CD4-positive, alpha-beta T cell treated with Interferon alpha-2 for 1 hour (primary cell): Measurements from ENCODE around the gene C2orf74.
"Not testable (repeated sequence)": the region's sequence is repeated elsewhere in the genome, so short reads cannot be mapped to it uniquely, and the experiment has no call there.

Source experiments
- DNase-seq, 2 donors: peaks; one replicate each; pipeline ENCODE4 v3.0.0-alpha.2; 2020 to 2022

Gene C2orf74

DNA sequence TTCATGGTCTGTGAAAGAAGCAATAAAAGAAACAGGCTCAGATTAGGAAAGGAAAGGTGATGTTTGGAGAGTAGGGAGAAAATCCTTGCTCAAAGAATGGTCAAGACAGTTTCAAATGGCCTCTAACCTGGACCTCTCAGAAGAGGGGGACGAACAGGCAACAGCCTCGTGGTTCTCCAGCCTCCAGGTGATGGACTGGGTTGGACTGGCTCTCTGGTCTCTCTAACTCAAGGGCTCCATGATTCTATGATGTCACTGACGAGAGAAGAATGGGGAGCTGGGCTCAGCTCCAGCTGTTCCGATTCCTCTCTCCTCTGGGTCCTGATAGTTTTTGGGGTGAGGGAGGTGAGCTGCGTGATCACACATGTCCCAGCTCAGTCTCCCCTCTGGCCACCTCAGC lies at the start of gene C2orf74:
TSS of gene C2orf74 (plus strand) at position 301 of the 400 bp plus-strand sequence. CDS start 327 bp downstream, outside the sequence.
- DNase-seq: no peak

DNA sequence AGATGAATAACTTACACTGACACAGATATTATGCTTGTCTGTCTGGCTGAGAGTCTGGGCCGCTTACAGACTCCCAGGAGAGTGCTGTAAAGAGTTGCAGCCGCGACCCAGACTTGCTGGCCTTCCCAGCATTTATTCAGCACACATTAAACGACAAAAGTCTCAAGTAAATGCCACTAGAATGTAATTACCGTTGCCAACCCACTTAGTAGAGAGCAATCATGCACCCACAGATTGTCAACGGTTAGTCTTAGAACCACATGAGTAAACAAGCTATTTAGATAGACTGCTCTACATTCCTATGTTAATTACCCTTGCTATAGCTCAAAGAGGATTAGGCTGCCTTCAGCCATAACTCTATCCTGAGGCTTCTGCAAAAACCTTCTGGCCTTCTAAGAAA lies 47.8 kb upstream of the C2orf74 start:
- no peak for DNase-seq

DNA sequence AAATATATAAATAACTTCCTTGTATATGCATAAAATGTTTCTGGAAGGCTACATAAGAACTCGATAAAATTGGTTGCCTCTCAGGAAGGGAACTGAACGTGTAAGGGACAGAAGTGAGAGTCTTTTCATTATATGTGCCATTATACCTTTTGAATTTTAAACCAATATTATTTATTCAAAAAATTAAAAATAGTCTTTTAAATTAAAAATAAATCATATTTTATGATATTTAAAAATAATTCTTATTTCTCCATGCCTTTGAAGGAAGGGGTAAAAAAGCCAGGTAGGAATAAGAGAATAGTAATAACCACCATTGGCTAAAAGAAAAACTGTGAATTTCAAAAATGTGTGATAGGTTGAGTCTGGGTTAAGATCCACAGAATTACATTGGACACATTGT lies 45.7 kb upstream of the C2orf74 start:
- no peak for DNase-seq

DNA sequence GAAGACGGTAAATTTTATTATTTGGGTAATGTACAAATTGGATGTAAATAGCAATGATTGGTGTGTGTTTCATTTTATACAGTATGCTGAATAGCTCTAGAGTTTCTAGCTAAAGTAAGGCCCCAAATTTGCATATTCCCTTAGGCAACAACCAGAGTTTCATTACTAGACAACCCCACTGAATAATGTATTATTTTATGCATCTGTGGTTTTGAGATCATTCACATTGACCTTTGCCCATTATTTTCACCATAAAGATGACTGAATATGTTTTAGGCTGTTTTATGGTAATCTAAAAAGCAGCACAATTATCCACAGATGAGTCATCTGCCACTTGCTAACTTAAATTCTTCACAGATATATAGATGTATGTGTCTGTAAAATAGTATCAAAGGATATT lies 44.5 kb upstream of the C2orf74 start:
- no peak for DNase-seq

DNA sequence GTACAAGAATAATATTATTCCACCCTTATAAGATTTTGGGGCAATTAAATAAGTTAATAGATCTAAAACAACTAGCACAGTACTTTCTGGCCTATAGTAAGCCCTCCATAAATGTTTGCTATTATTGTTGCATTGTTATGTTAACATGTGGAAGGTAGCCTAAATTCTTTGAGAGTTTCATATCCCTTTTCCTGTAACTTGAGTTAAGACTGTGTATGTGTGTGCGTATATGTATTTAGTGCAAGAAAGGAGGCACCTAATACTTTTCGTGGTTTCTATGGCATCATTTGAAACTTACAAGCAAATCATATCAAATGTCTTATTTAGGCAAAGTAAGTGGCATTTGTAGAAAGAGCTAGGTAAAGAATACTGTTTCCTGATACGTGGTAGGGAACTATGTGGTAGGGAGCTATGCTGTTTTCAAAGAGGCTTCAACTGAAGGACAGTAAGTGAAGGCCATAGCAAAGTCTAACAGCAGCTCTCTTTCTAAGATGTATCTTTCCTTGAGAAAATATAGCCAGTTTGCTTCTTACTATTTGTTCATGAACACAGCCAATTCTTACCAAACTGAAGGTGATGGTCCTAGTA lies 36.8 kb upstream of the C2orf74 start:
- DNase-seq: no peak

DNA sequence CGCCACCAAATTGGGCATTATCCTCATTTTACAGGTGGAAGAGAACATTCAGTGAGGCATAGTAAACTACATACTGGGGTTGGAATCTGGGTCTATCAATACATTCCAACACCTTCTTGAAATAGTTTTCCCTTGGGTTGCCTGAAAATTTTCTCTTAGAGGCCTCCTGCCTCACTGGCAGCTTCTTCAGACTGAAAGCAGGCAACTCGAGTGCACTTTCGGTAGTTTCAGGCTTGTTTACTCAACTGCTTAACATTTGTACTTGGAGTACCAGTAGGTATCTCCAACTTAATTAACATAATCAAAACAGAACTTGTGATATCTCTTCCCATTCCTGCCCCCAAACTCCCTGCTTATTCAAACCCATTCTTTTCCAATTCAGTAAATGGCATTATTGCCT lies 36.2 kb upstream of the C2orf74 start:
- DNase-seq: no peak

DNA sequence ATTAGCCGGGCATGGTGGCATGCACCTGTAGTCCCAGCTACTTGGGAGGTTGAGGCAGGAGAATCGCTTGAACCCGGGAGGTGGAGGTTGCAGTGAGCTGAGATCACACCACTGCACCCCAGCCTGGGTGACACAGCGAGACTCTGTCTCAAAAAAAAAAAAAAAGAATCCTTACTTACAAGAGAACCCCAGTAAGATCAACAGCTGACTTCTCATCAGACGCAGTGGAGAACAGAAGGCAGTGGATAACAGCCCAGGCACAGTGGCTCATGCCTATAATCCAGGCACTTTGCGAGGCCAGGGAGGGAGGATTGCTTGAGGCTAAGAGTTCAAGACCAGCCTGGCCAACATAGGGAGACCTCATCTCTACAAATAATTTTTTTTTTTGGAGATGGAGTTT lies 33.9 kb upstream of the C2orf74 start:
- not testable (repeated sequence) for DNase-seq

DNA sequence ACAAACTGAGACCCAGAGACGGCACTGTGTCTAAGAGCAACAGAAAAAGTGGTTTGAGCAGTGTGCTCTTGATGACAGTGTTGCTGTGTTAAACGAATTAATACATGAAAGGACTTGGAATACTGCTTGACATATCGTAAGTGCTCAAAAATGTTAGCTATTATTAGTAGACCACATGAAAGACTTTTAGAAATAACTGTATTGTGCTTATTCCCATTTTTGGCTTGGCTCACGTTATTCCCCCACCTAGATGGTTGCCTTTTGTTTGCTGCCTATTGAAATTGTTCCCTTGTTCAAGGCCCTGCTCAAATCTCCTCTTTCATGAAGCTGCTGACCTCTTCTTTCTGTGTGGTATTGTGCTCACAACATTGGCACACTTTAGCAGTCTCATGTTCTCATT lies 27.8 kb upstream of the C2orf74 start:
- no peak for DNase-seq

DNA sequence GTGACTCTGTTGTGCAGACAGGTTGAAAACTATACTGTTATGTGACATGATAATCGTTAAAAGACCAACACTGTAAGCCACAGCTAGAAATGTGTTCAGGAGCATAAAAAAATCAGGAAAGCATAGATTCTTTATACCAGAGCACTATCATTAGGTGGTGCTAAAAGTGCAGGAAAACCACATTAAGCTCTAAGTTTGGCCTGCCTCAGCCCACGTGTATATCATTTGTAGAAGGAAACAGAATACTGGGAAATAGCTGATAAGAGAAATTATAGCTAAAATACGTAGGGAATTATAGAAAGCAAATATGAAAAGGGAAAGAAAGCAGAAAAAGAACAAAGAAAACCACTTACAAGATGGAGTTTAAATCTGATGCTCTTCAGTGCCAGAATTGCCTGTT lies 26.5 kb upstream of the C2orf74 start:
- DNase-seq: peak in 1 of 2 donors; percentile 41

DNA sequence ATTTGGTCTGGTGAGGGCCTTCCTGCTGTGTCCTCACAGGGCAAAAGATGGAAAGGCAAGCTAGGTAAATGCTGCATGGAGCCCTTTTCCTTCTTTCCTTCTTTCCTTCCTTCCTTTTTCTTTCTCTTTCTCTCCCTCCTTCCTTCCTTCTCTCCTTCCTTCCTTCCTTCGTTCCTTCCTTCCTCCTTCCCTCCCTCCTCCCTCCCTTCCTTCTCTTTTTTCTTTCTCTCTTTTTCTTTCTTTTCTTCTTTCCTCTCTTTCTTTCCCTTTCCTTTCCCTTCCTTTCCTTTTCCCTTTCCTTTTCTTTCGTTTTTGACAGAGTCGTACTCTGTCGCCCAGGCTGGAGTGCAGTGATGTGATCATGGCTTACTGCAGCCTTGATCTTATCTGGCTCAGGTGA lies 23.1 kb upstream of the C2orf74 start:
- DNase-seq: no peak

DNA sequence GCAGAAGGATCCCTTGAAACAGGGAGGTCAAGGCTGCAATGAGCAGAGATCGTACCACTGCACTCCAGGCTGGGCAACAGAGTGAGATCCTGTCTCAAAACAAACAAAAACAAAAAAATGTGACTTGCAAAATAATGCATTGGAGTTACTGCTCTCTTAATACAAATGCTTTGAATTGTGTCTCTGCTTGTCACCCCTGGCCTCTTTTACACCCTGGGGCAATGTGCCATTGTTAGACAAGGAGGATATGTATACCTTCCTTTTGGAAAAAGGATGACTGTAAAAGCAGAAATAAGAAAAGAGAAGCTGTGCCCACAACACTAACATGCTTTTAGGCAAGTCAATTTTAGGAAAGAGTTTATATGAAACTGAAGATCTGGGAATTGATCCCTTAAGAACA lies 20.8 kb upstream of the C2orf74 start:
- no peak for DNase-seq

DNA sequence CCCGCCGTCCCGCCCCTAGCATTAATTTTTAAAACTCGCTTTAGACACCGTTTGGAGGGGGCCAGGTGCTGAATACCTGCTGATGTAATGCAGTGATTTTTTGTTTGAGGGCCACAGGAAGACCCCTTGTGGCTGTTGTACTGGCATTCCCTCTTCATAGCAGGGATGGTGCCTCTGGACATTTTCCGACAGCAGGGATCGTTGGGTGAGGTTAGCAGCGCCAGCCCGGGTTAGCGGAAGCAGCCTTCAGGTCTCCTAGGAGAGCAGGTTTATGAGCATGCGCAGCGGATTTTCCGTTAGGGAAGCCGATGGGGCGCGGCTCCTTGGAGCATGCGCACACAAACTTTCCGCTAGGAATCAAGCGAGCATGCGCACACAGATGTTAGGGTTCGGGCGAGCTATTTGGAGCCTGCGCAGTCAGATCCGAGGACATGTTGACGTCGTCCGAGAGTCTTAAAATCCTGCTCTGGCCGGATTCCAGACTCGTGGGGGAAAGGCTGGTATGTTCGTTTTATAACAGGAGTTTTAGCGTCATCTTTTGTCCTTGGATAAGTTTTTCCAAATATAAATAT lies 17.2 kb upstream of the C2orf74 start:
- peak; percentile 95 to 96 for DNase-seq

DNA sequence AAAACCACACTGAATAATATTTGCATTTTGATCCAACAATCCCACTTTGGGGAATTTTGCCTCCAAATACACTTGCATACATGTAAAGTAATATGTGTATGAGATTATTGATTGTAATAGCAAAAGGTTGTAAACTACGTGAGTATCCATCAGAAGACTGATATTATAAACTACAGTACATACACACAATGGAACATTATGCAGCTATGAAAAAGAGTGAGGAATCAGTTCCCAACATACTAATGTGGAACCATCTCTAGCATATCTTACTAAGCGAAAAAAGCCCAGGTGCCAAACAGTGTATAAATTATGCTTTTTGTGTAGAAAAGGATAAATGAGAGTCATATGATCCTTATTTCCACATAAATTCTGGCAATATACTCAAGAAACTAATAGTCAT lies 16.0 kb upstream of the C2orf74 start:
- DNase-seq: no peak

DNA sequence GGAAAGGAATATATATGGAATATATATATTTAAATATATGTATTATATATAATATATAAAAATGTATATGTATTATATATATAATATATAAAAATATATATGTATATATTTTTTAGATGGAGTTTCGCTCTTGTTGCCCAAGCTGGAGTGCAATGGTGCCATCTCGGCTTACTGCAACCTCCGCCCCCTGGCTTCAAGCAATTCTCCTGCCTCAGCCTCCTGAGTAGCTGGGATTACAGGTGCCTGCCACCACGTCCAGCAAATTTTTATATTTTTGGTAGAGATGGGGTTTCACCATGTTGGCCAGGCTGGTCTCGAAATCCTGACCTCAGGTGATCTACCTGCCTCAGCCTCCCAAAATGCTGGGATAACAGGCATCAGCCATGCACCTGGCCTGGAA lies 13.9 kb upstream of the C2orf74 start:
- DNase-seq: not testable (repeated sequence)

DNA sequence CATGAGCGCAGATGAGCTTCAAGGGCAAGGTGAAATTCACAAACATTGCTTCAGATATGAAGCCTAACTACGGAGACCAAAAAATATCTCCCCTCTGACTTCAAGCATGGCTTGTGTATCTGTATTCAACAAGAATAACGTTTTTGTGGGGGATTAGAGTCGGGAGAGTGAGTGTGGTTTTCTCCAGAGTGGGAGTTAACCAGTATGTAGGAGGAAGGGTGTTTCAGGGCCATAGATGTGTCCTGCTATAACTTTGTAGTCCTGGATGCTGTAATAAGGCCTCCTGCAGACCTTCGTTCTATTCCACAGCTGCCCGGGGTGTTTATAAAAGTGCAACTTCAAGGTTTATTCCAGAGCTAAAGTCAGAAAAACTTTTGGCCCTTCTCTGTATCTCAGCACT lies 12.9 kb upstream of the C2orf74 start:
- DNase-seq: no peak

DNA sequence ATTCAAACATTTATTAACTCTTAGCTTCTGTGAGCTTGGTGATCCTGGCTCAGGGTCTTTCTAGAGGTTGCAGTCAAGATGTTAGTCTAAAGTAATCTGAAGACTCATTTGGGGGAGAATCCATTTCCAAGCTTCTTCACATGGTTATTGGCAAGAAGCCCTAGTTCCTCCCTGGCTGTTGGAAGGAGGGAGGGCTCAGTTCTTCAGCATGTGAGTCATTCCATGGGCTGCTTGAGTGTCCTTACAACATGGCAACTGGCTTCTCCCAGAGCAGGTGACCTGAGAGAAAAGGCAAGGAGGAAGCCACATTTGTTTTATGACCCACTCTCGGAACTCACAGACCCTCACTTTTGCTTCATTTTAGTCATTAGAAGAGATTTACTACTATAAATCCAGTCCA lies 10.6 kb upstream of the C2orf74 start:
- no peak for DNase-seq

DNA sequence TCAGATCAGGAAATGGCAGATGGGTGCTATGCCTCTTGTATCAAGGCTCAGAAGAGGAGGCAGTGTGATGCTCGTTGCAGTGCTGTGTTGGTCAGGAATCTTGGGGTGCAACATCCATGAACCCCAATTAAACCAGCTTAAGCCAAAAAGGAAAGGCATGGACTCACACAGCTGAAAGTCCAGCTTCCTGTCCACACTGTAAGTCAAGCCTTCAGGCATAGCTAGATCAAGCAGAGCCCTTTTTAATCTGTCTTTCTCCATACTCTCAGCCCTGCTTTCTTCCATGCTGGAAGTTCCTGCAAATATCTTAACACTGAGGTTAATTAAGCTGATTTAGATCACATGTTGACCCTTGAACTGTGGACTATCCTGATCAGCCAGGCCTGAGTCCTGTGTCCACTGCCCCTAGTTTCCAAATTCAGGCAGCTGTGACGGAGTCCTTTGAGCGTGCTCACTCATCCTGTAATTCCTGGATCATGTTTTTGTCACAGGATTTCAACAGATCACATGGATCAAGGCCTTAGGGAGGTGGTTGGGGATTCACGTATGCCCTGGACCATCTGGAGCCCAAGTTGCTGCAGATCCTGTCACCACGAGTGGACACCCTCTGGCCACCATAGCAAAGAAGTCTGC lies 4.5 kb upstream of the C2orf74 start:
- DNase-seq: no peak

DNA sequence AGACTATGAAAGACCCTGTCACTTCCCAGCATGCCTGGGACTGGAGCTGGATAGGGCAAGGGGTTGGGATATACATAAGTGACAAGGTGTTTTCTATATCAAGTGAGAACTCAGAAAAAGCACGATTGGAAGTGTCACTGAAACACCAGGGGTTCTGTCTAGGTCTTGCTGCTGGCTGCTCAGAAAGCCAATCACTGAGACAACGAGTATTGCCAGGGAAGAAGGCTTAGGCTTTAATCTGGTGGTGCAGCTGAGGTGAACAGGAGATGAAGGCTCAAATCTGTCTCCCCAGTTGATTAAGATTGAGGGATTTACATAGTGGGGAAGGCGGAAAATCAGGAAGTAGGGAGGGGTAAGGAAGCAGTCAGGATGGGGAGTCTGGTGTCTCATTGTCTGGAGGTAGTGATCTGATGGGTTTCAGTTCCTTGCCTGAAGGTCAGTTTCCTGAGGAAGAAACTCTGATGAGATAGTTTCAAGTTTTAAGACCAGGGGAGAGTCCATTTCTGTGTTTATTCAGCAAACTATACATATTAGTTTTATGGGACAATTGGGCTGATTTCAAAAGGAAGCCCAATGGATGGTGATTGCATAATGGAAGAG lies 3.5 kb upstream of the C2orf74 start:
- DNase-seq: no peak

DNA sequence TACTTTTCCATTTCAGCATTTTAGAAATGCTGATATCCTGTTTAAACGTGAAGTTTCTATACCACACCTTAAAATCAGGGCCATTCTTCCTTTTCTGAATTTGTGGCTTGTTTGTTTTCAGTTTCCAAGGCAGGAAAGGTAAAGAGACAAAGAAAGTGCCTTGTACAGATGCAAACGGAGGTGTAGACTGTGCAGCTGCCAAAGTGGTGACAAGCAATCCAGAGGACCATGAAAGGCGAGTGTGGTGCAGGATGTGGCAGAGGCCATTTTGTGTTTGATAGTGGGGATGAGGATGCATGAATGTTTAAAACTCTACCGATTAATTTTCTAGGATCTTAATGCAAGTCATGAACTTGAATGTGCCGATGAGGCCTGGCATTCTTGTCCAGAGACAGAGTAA lies 733 bp downstream of the C2orf74 start:
- DNase-seq: no peak

DNA sequence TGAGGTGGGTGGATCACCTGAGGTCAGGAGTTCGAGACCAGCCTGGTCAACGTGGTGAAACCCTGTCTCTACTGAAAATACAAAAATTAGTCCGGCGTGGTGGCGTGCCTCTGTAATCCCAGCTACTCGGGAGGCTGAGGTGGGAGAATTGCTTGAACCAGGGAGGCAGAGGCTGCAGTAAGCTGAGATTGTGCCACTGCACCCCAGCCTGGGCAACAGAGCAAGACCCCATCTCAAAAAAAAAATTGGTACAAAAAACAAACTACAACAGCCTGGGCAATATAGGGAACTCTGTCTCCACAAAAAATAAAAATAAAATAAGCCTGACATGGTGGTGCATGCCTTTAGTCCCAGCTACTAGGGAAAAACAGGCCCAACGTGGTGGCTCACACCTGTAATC lies 3.1 kb downstream of the C2orf74 start:
- not testable (repeated sequence) for DNase-seq

DNA sequence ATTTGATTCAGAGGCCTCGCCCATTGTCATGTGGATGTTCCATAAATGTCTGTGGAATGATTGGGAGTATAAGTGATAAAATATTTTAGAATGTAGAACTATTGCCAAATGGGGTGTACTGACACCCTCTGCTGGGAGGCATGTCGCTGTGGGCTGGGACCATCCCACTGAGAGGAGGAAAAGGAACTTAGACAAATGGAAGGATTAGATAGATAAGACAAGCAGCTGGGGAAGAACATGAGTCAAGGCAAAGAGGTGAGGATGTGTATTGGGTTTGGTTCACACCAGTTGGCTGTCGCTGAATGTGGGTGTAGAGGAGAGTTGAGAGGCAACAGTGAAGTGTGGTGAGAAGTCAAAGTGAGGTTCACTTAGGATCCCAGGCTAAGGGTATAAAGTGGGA lies 4.0 kb downstream of the C2orf74 start:
- DNase-seq: no peak

DNA sequence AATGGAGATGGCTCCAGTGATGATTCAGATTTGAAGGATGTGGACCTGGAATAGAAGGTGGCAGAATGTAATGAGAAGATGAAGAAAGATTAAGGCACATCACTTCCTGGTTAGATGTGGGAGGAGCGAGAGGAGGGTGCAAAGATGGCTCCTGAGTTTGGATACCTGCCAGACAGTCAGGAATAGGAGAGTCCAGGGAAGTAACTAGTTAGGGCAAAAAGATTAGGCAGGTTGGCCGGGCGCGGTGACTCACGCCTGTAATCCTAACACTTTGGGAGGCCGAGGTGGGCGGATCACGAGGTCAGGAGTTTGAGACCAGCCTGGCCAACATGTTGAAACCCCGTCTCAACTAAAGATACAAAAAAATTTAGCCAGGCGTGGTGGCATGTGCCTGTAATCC lies 5.6 kb downstream of the C2orf74 start:
- no peak for DNase-seq

DNA sequence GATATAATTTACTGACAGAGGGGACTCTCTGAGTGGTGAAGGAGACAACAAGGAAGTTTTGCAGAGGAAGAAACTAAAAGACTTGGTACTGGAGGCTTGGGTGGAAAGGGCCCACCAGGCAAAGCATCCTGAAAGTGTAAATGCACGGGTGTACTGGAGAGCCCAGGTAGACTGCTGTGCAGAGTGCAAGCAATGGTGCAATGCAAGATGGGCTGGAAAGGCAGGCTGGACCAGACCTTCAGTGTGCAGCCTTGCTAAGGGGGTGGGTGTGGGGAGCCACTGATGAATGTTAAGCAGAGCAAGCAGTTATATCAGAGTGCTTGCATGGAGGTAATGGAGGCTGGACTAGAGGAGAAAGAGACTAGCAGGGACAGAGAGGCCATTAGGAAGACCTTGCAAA lies 10.7 kb downstream of the C2orf74 start:
- no peak for DNase-seq

DNA sequence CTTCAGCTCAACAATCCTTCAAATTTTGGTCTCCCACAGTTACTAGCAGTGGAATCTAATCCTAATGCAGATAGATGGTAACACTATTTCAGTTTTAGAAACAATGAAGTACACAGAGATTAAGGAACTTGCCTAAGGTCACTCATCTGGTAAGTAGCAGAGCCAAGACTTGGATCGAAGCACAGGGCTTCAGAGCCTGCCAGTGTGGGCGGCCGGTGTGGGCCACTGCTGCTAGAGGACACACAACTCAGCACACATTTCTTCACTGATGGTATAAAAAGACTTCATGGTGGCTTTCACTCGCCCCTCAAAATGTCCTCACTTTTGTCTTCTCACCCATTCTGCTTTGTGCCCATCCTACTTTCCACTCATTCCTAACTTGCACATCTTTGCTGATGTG lies 11.1 kb downstream of the C2orf74 start:
- no peak for DNase-seq
